HepG2 (cell line): ENCODE results near the gene FANCD2. TPM values are rescaled to one million over a fixed set of nuclear protein-coding genes. Genes with fewer than 3 reads are reported as not detected.

Experiments used
- CBX2 ChIP-seq, 2 experiments: fragments of 200-600 bp in 1 of 2; sonication (generic); formaldehyde crosslinking in 1 of 2; IDR thresholded peaks; 2 replicates each; pipeline versions ENCODE4 v1.7.0 to v1.8.1; 2018 to 2022; ENCODE audit warnings: low read depth in 2 of 2, low read length in 1 of 2, mild to moderate bottlenecking in 1 of 2, missing genetic modification reagents in 1 of 2
- GATA4 ChIP-seq: sonication (generic); IDR thresholded peaks from 2 replicates; pipeline ENCODE4 v1.6.1; 2016; ENCODE audit warnings: antibody characterized with exemption, low read depth, borderline replicate concordance
- MEIS2 ChIP-seq: sonication (generic); formaldehyde crosslinking; IDR thresholded peaks from 2 replicates; pipeline ENCODE4 v1.9.0; 2021; ENCODE audit warnings: mild to moderate bottlenecking, missing genetic modification reagents
- MTF2 ChIP-seq: sonication (generic); formaldehyde crosslinking; IDR thresholded peaks from 2 replicates; pipeline ENCODE4 v1.5.0; 2020; ENCODE audit warnings: missing genetic modification reagents, borderline replicate concordance
- MXI1 ChIP-seq: IDR thresholded peaks from 3 replicates; pipeline ENCODE4 v1.6.1; 2012; ENCODE audit warnings: low read depth, low read length, inconsistent platforms, borderline replicate concordance
- RFX1 ChIP-seq: fragments of 450-650 bp; IDR thresholded peaks from 2 replicates; pipeline ENCODE4 v1.6.1; 2017
- SAP130 ChIP-seq: IDR thresholded peaks from 2 replicates; pipeline ENCODE4 v1.6.1; 2016; ENCODE audit warnings: low read depth
- SOX6 ChIP-seq, 2 experiments: fragments of 450-650 bp in 1 of 2; sonication (generic) in 1 of 2; formaldehyde crosslinking in 1 of 2; IDR thresholded peaks; 2 replicates each; pipeline versions ENCODE4 v1.4.0 to v1.6.1; 2017 to 2020; ENCODE audit warnings: antibody characterized with exemption in 1 of 2, mild to moderate bottlenecking in 1 of 2, missing genetic modification reagents in 1 of 2
- SP2 ChIP-seq: sonication (generic); formaldehyde crosslinking; IDR thresholded peaks from 2 replicates; pipeline ENCODE4 v1.5.1; 2020; ENCODE audit warnings: mild to moderate bottlenecking, missing genetic modification reagents
- YEATS2 ChIP-seq: sonication (generic); formaldehyde crosslinking; IDR thresholded peaks from 2 replicates; pipeline ENCODE4 v1.4.0; 2020; ENCODE audit warnings: missing genetic modification reagents, borderline replicate concordance
- ZBTB42 ChIP-seq: sonication (generic); formaldehyde crosslinking; IDR thresholded peaks from 2 replicates; pipeline ENCODE4 v1.5.0; 2020; ENCODE audit warnings: mild to moderate bottlenecking, missing genetic modification reagents
- ZNF747 ChIP-seq: sonication (generic); formaldehyde crosslinking; IDR thresholded peaks from 2 replicates; pipeline ENCODE4 v1.8.1; 2023; ENCODE audit warnings: missing genetic modification reagents, mild to moderate bottlenecking, borderline replicate concordance
- polyA plus RNA-seq, 8 experiments: library from polyadenylated mRNA; depleted of rRNA in 3 of 8; stranded (reverse) in 7 of 8; unstranded in 1 of 8; fragments of >200 nt; fragmentation: Illumina TruSeq in 4 of 8; extraction: Trizol in 4 of 8; gene quantifications; 2 replicates each; pipeline versions ENCODE4 v1.2.1 to v1.2.3, GENCODE V29; 2011 to 2016; ENCODE audit warnings: low read depth in 4 of 8, missing spikeins in 1 of 8, mixed read lengths in 1 of 8; ENCODE audit not compliant: insufficient read depth in 1 of 8
- total RNA-seq, 5 experiments: library from RNA; depleted of rRNA; stranded (reverse); fragments of >200 nt; fragmentation: Illumina TruSeq; extraction: Trizol; gene quantifications; 2 replicates each; pipeline ENCODE4 v1.2.3, GENCODE V29; 2016; ENCODE audit warnings: low read depth in 1 of 5
- TF ChIP-seq, protein P1 (sequence below): sonication (generic); formaldehyde crosslinking; IDR thresholded peaks from 2 replicates; pipeline ENCODE4 v1.8.1; 2022; ENCODE audit warnings: low read depth, mild to moderate bottlenecking, missing genetic modification reagents
- TF ChIP-seq, protein P2 (sequence below): sonication (generic); formaldehyde crosslinking; IDR thresholded peaks from 2 replicates; pipeline ENCODE4 v1.5.0; 2020; ENCODE audit warnings: missing genetic modification reagents, mild to moderate bottlenecking, borderline replicate concordance
- TF ChIP-seq, protein P3 (sequence below): sonication (generic); formaldehyde crosslinking; IDR thresholded peaks from 2 replicates; pipeline ENCODE4 v1.8.0; 2022; ENCODE audit warnings: missing genetic modification reagents, low read depth, mild to moderate bottlenecking, borderline replicate concordance
- TF ChIP-seq, protein P4 (sequence below): sonication (generic); formaldehyde crosslinking; IDR thresholded peaks from 2 replicates; pipeline ENCODE4 v1.4.0; 2020; ENCODE audit warnings: missing genetic modification reagents, borderline replicate concordance
- TF ChIP-seq, protein P5 (sequence below): IDR thresholded peaks from 2 replicates; pipeline ENCODE4 v1.6.1; 2016; ENCODE audit warnings: low read depth

Gene FANCD2
- total and polyA plus RNA-seq, 2 of the 13 experiments (the other 11 are each of a cell fraction or from before 2014, with no cell fraction given), result 10.1 to 42.0 TPM

DNA sequence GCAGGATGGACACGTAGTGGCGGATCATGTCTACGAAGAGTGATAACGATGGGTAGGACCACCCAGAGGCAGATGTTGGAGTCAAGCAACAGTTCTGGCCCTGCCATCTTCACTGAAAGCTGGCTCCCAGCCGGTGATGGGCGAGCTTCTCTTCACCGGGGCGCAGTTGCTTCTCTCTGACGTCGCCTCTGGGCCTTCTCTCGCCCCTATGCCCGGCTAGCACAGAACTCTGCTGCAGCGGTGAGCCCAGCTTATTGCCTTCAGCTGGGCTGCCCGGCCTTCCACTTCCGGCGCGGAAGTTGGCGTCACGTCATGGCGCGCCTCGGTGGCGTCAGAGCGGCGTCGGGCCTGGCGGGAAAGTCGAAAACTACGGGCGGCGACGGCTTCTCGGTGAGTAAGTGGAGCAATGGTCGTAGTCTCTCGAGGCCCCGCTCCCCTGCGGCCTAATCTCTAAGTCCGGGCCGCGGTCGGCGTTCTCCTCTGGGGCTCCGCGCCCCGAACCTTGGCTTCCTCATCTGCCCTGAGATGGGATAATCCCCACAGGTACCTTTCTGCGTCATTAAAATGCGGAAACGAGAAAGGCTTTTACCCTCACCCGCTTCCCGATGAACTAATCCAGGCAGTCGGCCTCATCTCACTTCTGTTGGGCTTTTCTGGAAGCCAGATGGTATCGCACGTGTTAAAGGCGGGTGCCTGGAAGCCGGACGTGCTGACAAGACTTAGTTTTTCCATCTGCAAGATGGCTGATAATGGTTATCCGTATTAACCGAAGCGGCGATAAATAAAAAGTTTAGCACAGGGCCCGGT, at the start of gene FANCD2 (continued):
- TF ChIP-seq, protein P1, sequence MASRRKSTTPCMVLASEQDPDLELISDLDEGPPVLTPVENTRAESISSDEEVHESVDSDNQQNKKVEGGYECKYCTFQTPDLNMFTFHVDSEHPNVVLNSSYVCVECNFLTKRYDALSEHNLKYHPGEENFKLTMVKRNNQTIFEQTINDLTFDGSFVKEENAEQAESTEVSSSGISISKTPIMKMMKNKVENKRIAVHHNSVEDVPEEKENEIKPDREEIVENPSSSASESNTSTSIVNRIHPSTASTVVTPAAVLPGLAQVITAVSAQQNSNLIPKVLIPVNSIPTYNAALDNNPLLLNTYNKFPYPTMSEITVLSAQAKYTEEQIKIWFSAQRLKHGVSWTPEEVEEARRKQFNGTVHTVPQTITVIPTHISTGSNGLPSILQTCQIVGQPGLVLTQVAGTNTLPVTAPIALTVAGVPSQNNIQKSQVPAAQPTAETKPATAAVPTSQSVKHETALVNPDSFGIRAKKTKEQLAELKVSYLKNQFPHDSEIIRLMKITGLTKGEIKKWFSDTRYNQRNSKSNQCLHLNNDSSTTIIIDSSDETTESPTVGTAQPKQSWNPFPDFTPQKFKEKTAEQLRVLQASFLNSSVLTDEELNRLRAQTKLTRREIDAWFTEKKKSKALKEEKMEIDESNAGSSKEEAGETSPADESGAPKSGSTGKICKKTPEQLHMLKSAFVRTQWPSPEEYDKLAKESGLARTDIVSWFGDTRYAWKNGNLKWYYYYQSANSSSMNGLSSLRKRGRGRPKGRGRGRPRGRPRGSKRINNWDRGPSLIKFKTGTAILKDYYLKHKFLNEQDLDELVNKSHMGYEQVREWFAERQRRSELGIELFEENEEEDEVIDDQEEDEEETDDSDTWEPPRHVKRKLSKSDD (CRISPR knock-in tag), result peak; percentile 97
- peak; percentile 94 for TF ChIP-seq MXI1
- TF ChIP-seq, protein P2, sequence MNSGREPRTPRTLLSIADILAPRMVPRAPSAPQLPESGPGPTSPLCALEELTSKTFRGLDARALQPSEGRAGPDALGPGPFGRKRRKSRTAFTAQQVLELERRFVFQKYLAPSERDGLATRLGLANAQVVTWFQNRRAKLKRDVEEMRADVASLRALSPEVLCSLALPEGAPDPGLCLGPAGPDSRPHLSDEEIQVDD (CRISPR knock-in tag), result peak; percentile 52; the same call in 1 of the 2 replicates
- no peak for TF ChIP-seq SOX6 (IDR thresholded peaks at IDR 0.05)
- TF ChIP-seq SOX6 (CRISPR knock-in tag; IDR thresholded peaks at IDR 0.05), result peak; percentile 60
- peak; percentile 64 for TF ChIP-seq SP2 (CRISPR knock-in tag)
- no peak for TF ChIP-seq CBX2 (IDR thresholded peaks at IDR 0.05; ENCODE audit: low read depth, low read length)
- no peak for TF ChIP-seq CBX2 (CRISPR knock-in tag; IDR thresholded peaks at IDR 0.05; ENCODE audit: low read depth)
- TF ChIP-seq, protein P3, sequence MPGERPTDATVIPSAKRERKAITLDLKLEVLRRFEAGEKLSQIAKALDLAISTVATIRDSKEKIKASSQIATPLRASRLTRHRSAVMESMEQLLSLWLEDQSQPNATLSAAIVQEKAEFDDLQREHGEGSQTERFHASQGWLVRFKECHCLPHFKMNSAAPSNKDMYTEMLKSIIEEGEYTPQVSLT (CRISPR knock-in tag), result no peak
- TF ChIP-seq, protein P4, sequence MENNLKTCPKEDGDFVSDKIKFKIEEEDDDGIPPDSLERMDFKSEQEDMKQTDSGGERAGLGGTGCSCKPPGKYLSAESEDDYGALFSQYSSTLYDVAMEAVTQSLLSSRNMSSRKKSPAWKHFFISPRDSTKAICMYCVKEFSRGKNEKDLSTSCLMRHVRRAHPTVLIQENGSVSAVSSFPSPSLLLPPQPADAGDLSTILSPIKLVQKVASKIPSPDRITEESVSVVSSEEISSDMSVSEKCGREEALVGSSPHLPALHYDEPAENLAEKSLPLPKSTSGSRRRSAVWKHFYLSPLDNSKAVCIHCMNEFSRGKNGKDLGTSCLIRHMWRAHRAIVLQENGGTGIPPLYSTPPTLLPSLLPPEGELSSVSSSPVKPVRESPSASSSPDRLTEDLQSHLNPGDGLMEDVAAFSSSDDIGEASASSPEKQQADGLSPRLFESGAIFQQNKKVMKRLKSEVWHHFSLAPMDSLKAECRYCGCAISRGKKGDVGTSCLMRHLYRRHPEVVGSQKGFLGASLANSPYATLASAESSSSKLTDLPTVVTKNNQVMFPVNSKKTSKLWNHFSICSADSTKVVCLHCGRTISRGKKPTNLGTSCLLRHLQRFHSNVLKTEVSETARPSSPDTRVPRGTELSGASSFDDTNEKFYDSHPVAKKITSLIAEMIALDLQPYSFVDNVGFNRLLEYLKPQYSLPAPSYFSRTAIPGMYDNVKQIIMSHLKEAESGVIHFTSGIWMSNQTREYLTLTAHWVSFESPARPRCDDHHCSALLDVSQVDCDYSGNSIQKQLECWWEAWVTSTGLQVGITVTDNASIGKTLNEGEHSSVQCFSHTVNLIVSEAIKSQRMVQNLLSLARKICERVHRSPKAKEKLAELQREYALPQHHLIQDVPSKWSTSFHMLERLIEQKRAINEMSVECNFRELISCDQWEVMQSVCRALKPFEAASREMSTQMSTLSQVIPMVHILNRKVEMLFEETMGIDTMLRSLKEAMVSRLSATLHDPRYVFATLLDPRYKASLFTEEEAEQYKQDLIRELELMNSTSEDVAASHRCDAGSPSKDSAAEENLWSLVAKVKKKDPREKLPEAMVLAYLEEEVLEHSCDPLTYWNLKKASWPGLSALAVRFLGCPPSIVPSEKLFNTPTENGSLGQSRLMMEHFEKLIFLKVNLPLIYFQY, result peak; percentile 42; the same call in 1 of the 2 replicates
- TF ChIP-seq GATA4, result peak; percentile 62; the same call in 1 of the 2 replicates
- TF ChIP-seq MTF2 (CRISPR knock-in tag), result no peak
- no peak for TF ChIP-seq MEIS2 (CRISPR knock-in tag)
- no peak for TF ChIP-seq RFX1
- TF ChIP-seq ZBTB42, result peak; percentile 52; the same call in 1 of the 2 replicates
- peak; percentile 100 for TF ChIP-seq SAP130 (CRISPR knock-in tag)
- peak; percentile 98 for TF ChIP-seq YEATS2 (CRISPR knock-in tag)
- TF ChIP-seq, protein P5, sequence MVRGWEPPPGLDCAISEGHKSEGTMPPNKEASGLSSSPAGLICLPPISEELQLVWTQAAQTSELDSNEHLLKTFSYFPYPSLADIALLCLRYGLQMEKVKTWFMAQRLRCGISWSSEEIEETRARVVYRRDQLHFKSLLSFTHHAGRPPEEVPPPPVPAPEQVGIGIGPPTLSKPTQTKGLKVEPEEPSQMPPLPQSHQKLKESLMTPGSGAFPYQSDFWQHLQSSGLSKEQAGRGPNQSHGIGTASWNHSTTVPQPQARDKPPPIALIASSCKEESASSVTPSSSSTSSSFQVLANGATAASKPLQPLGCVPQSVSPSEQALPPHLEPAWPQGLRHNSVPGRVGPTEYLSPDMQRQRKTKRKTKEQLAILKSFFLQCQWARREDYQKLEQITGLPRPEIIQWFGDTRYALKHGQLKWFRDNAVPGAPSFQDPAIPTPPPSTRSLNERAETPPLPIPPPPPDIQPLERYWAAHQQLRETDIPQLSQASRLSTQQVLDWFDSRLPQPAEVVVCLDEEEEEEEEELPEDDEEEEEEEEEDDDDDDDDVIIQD, result no peak
- peak; percentile 89; the same call in 1 of the 2 replicates for TF ChIP-seq ZNF747 (CRISPR knock-in tag)
